Measurements from ENCODE around the gene E2F2.

DNA sequence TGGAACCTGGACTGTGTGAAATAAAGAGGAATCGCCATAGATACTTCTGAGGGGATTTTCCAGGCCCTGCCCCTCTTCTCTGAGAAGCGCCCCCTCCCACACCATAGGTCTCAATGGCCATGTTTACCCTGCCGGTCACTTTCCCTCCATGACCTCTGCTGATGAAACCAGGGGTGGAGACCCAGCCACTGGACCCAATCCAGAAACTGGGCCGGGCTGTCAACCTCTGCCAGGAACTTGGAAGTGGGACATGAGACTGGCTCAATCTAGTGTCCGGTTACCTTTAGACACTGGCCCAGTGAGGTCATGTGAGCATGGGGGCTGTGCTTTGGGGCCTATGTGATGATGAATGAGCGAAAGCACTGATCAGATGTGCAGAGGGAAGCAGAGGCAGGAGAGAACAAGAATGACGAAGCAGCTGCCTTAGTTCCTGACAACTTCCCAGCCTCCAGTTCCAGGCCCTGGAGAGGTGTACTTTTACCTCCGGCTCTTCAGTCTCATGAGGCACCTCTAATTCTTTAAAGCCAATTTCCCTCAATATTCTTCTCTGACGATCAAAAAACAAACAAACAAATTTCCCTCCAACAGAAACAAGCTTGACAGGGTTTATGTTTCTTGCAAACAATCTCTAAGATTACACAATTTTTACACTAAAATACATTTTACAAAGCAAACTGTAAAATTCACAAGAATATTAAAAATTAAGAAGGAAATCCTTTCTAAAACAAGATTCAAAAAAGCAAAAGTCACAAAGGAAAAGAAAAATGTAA lies 52.0 kb downstream of the E2F2 start:
- TF ChIP-seq, protein P1, sequence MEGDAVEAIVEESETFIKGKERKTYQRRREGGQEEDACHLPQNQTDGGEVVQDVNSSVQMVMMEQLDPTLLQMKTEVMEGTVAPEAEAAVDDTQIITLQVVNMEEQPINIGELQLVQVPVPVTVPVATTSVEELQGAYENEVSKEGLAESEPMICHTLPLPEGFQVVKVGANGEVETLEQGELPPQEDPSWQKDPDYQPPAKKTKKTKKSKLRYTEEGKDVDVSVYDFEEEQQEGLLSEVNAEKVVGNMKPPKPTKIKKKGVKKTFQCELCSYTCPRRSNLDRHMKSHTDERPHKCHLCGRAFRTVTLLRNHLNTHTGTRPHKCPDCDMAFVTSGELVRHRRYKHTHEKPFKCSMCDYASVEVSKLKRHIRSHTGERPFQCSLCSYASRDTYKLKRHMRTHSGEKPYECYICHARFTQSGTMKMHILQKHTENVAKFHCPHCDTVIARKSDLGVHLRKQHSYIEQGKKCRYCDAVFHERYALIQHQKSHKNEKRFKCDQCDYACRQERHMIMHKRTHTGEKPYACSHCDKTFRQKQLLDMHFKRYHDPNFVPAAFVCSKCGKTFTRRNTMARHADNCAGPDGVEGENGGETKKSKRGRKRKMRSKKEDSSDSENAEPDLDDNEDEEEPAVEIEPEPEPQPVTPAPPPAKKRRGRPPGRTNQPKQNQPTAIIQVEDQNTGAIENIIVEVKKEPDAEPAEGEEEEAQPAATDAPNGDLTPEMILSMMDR (optimal IDR thresholded peaks at IDR 0.05 in 1 of 3, IDR thresholded peaks at IDR 0.05 in 1 of 3, conservative IDR thresholded peaks at IDR 0.05 in 1 of 3; ENCODE audit: extremely low read depth in 1 of 3, insufficient read depth in 2 of 3, low read length in 3 of 3) = no peak
- no peak for TF ChIP-seq EZH2 (IDR thresholded peaks at IDR 0.05; ENCODE audit: low read length)

Measured in keratinocyte (primary cell).